Measurements from ENCODE around the gene UCP2.

UCP2 gene

GRCh38 chr11:74022546-74022945, 39.9 kb upstream of the UCP2 start:
- H3K4ac ChIP-seq (ENCODE audit: low read depth, low read length): no peak overlapping the region
- H3K9ac ChIP-seq (ENCODE audit: low read length): no peak overlapping the region
- no peaks in the 10 kb centered on the region for H3K79me2 ChIP-seq (ENCODE audit: control insufficient read depth, insufficient read depth, low read length)
- H3K18ac ChIP-seq (ENCODE audit: low read length): no peak overlapping the region
- no peak overlapping the region for H3K4me2 ChIP-seq (ENCODE audit: low read length)
- H3K23ac ChIP-seq (ENCODE audit: low read length): no peak overlapping the region
- H3K4me1 ChIP-seq (ENCODE audit: control insufficient read depth, low read depth, low read length): no peaks in the 10 kb centered on the region
- H3K4me3 ChIP-seq (ENCODE audit: low read length): no peak overlapping the region
- no peaks in the 10 kb centered on the region for H3K27me3 ChIP-seq (ENCODE audit: insufficient read depth, low read length, poor library complexity)
- H2BK15ac ChIP-seq (replicated peaks; ENCODE audit: low read depth): no peak overlapping the region
- no peak overlapping the region for H2BK120ac ChIP-seq (ENCODE audit: low read depth, low read length)
- H2AK5ac ChIP-seq (ENCODE audit: low read length): no peak overlapping the region
- WGBS (ENCODE audit: extremely low coverage, insufficient coverage, low lambda C conversion rate): no CpG with 5 or more reads among the region's 6 CpGs
- peaks cover 1% of the 10 kb centered on the region for H3K36me3 ChIP-seq (ENCODE audit: control insufficient read depth, insufficient read depth, low read length)
- no peaks in the 10 kb centered on the region for H3K79me1 ChIP-seq (ENCODE audit: low read length)
- H3K27ac ChIP-seq (ENCODE audit: low read depth, low read length): no peak overlapping the region
- H4K5ac ChIP-seq (ENCODE audit: low read length): no peak overlapping the region
- H4K8ac ChIP-seq (ENCODE audit: low read depth, low read length): no peak overlapping the region
- no peak for DNase-seq
- no peak overlapping the region for H2BK5ac ChIP-seq (ENCODE audit: low read length)
- no peak overlapping the region for H3K56ac ChIP-seq (ENCODE audit: low read length)

- Histone ChIP-seq H3K56ac (ENCODE audit: low read length) (no peak overlapping the region), H3K4ac (ENCODE audit: low read depth, low read length) (no peak overlapping the region), H3K36me3 (ENCODE audit: control insufficient read depth, insufficient read depth, low read length) (peaks cover 1% of the 10 kb centered on the region), H3K79me2 (ENCODE audit: control insufficient read depth, insufficient read depth, low read length) (no peaks in the 10 kb centered on the region), H2BK15ac (replicated peaks; ENCODE audit: low read depth) (no peak overlapping the region), H3K4me1 (ENCODE audit: control insufficient read depth, low read depth, low read length) (no peaks in the 10 kb centered on the region), H4K5ac (ENCODE audit: low read length) (no peak overlapping the region), H3K79me1 (ENCODE audit: low read length) (no peaks in the 10 kb centered on the region), H3K27me3 (ENCODE audit: insufficient read depth, low read length, poor library complexity) (no peaks in the 10 kb centered on the region), H3K23ac (ENCODE audit: low read length) (no peak overlapping the region), H3K9ac (ENCODE audit: low read length) (no peak overlapping the region), H3K18ac (ENCODE audit: low read length) (no peak overlapping the region), H3K27ac (ENCODE audit: low read depth, low read length) (no peak overlapping the region), H2BK5ac (ENCODE audit: low read length) (no peak overlapping the region), H2BK120ac (ENCODE audit: low read depth, low read length) (no peak overlapping the region), H3K4me3 (ENCODE audit: low read length) (no peak overlapping the region), H3K4me2 (ENCODE audit: low read length) (no peak overlapping the region), H4K8ac (ENCODE audit: low read depth, low read length) (no peak overlapping the region), H2AK5ac (ENCODE audit: low read length) (no peak overlapping the region)
- WGBS (ENCODE audit: extremely low coverage, insufficient coverage, low lambda C conversion rate): no CpG with 5 or more reads among the region's 6 CpGs
- no peak for DNase-seq
These were observed 39.4 kb upstream of the UCP2 start for GRCh38 chr11:74021998-74022397.

- no peak overlapping the region for H4K5ac ChIP-seq (ENCODE audit: low read length)
- no peak overlapping the region for H3K18ac ChIP-seq (ENCODE audit: low read length)
- H2BK120ac ChIP-seq (ENCODE audit: low read depth, low read length): no peak overlapping the region
- no peak for DNase-seq
- H3K4me1 ChIP-seq (ENCODE audit: control insufficient read depth, low read depth, low read length): no peaks in the 10 kb centered on the region
- no CpG with 5 or more reads among the region's 4 CpGs for WGBS (ENCODE audit: extremely low coverage, insufficient coverage, low lambda C conversion rate)
- H3K79me1 ChIP-seq (ENCODE audit: low read length): no peaks in the 10 kb centered on the region
- H2BK15ac ChIP-seq (replicated peaks; ENCODE audit: low read depth): no peak overlapping the region
- no peak overlapping the region for H2BK5ac ChIP-seq (ENCODE audit: low read length)
- no peak overlapping the region for H3K4me3 ChIP-seq (ENCODE audit: low read length)
- H3K23ac ChIP-seq (ENCODE audit: low read length): no peak overlapping the region
- no peak overlapping the region for H3K4me2 ChIP-seq (ENCODE audit: low read length)
- H3K36me3 ChIP-seq (ENCODE audit: control insufficient read depth, insufficient read depth, low read length): peaks cover 1% of the 10 kb centered on the region
- no peak overlapping the region for H3K9ac ChIP-seq (ENCODE audit: low read length)
- no peak overlapping the region for H4K8ac ChIP-seq (ENCODE audit: low read depth, low read length)
- no peaks in the 10 kb centered on the region for H3K27me3 ChIP-seq (ENCODE audit: insufficient read depth, low read length, poor library complexity)
- no peak overlapping the region for H3K56ac ChIP-seq (ENCODE audit: low read length)
- no peaks in the 10 kb centered on the region for H3K79me2 ChIP-seq (ENCODE audit: control insufficient read depth, insufficient read depth, low read length)
- H2AK5ac ChIP-seq (ENCODE audit: low read length): no peak overlapping the region
- H3K27ac ChIP-seq (ENCODE audit: low read depth, low read length): no peak overlapping the region
- no peak overlapping the region for H3K4ac ChIP-seq (ENCODE audit: low read depth, low read length)
These were observed 37.9 kb upstream of the UCP2 start for GRCh38 chr11:74020539-74020938.

GRCh38 chr11:74019860-74020259, 37.2 kb upstream of the UCP2 start:
- Histone ChIP-seq H4K5ac (ENCODE audit: low read length) (no peak overlapping the region), H3K36me3 (ENCODE audit: control insufficient read depth, insufficient read depth, low read length) (peaks cover 1% of the 10 kb centered on the region), H3K56ac (ENCODE audit: low read length) (no peak overlapping the region), H3K4ac (ENCODE audit: low read depth, low read length) (no peak overlapping the region), H3K18ac (ENCODE audit: low read length) (no peak overlapping the region), H3K23ac (ENCODE audit: low read length) (no peak overlapping the region), H3K4me2 (ENCODE audit: low read length) (no peak overlapping the region), H3K4me1 (ENCODE audit: control insufficient read depth, low read depth, low read length) (no peaks in the 10 kb centered on the region), H3K4me3 (ENCODE audit: low read length) (no peak overlapping the region), H2BK5ac (ENCODE audit: low read length) (no peak overlapping the region), H3K79me1 (ENCODE audit: low read length) (no peaks in the 10 kb centered on the region), H2AK5ac (ENCODE audit: low read length) (no peak overlapping the region), H3K9ac (ENCODE audit: low read length) (no peak overlapping the region), H3K27ac (ENCODE audit: low read depth, low read length) (no peak overlapping the region), H3K79me2 (ENCODE audit: control insufficient read depth, insufficient read depth, low read length) (no peaks in the 10 kb centered on the region), H4K8ac (ENCODE audit: low read depth, low read length) (no peak overlapping the region), H2BK120ac (ENCODE audit: low read depth, low read length) (no peak overlapping the region), H3K27me3 (ENCODE audit: insufficient read depth, low read length, poor library complexity) (no peaks in the 10 kb centered on the region), H2BK15ac (replicated peaks; ENCODE audit: low read depth) (no peak overlapping the region)
- no peak for DNase-seq
- WGBS (ENCODE audit: extremely low coverage, insufficient coverage, low lambda C conversion rate): no CpG with 5 or more reads among the region's 4 CpGs

- Histone ChIP-seq H3K36me3 (ENCODE audit: control insufficient read depth, insufficient read depth, low read length) (peaks cover 1% of the 10 kb centered on the region), H3K79me1 (ENCODE audit: low read length) (no peaks in the 10 kb centered on the region), H3K18ac (ENCODE audit: low read length) (no peak overlapping the region), H2BK5ac (ENCODE audit: low read length) (no peak overlapping the region), H3K79me2 (ENCODE audit: control insufficient read depth, insufficient read depth, low read length) (no peaks in the 10 kb centered on the region), H3K9ac (ENCODE audit: low read length) (no peak overlapping the region), H3K23ac (ENCODE audit: low read length) (no peak overlapping the region), H3K4ac (ENCODE audit: low read depth, low read length) (no peak overlapping the region), H3K56ac (ENCODE audit: low read length) (no peak overlapping the region), H3K27ac (ENCODE audit: low read depth, low read length) (no peak overlapping the region), H4K5ac (ENCODE audit: low read length) (no peak overlapping the region), H2AK5ac (ENCODE audit: low read length) (no peak overlapping the region), H3K4me2 (ENCODE audit: low read length) (no peak overlapping the region), H2BK15ac (replicated peaks; ENCODE audit: low read depth) (no peak overlapping the region), H3K27me3 (ENCODE audit: insufficient read depth, low read length, poor library complexity) (no peaks in the 10 kb centered on the region), H3K4me1 (ENCODE audit: control insufficient read depth, low read depth, low read length) (no peaks in the 10 kb centered on the region), H2BK120ac (ENCODE audit: low read depth, low read length) (no peak overlapping the region), H3K4me3 (ENCODE audit: low read length) (no peak overlapping the region), H4K8ac (ENCODE audit: low read depth, low read length) (no peak overlapping the region)
- DNase-seq: no peak
- no CpG with 5 or more reads among the region's 4 CpGs for WGBS (ENCODE audit: extremely low coverage, insufficient coverage, low lambda C conversion rate)
These were observed 36.6 kb upstream of the UCP2 start for GRCh38 chr11:74019104-74019738.

GRCh38 chr11:74018331-74019005, 35.8 kb upstream of the UCP2 start:
- peaks cover 1% of the 10 kb centered on the region for H3K36me3 ChIP-seq (ENCODE audit: control insufficient read depth, insufficient read depth, low read length)
- no peak overlapping the region for H3K4me2 ChIP-seq (ENCODE audit: low read length)
- no peak overlapping the region for H3K9ac ChIP-seq (ENCODE audit: low read length)
- H3K23ac ChIP-seq (ENCODE audit: low read length): no peak overlapping the region
- no peak overlapping the region for H3K27ac ChIP-seq (ENCODE audit: low read depth, low read length)
- H2BK5ac ChIP-seq (ENCODE audit: low read length): no peak overlapping the region
- H2BK120ac ChIP-seq (ENCODE audit: low read depth, low read length): no peak overlapping the region
- H2BK15ac ChIP-seq (replicated peaks; ENCODE audit: low read depth): no peak overlapping the region
- H3K4ac ChIP-seq (ENCODE audit: low read depth, low read length): no peak overlapping the region
- no CpG with 5 or more reads among the region's 9 CpGs for WGBS (ENCODE audit: extremely low coverage, insufficient coverage, low lambda C conversion rate)
- no peak overlapping the region for H3K18ac ChIP-seq (ENCODE audit: low read length)
- no peak overlapping the region for H4K5ac ChIP-seq (ENCODE audit: low read length)
- no peaks in the 10 kb centered on the region for H3K27me3 ChIP-seq (ENCODE audit: insufficient read depth, low read length, poor library complexity)
- H3K79me2 ChIP-seq (ENCODE audit: control insufficient read depth, insufficient read depth, low read length): no peaks in the 10 kb centered on the region
- no peaks in the 10 kb centered on the region for H3K4me1 ChIP-seq (ENCODE audit: control insufficient read depth, low read depth, low read length)
- no peak overlapping the region for H3K4me3 ChIP-seq (ENCODE audit: low read length)
- no peak for DNase-seq
- H4K8ac ChIP-seq (ENCODE audit: low read depth, low read length): no peak overlapping the region
- H2AK5ac ChIP-seq (ENCODE audit: low read length): no peak overlapping the region
- H3K79me1 ChIP-seq (ENCODE audit: low read length): no peaks in the 10 kb centered on the region
- H3K56ac ChIP-seq (ENCODE audit: low read length): no peak overlapping the region
